Activated T-cell treated with anti-CD3 and anti-CD28 coated beads, Interleukin-2, amount 50 U/mL, for 4 hours (primary cell): ENCODE results near the gene HOXB7. TPM values are rescaled to one million over a fixed set of nuclear protein-coding genes. Genes with fewer than 3 reads are reported as not detected.
A peak's percentile ranks its signal among the peaks of the same experiment; 100 is the strongest.

Source experiments
- ATAC-seq, 2 donors: fragments of 200-7000 bp; cut with Tn5 transposase; one replicate each; pipeline ENCODE4 v1.10.0; 2021
- DNase-seq: peaks from one replicate; pipeline ENCODE4 v3.0.0-alpha.2; 2020
- H3K27me3 Mint-ChIP-seq: one replicate; pipeline ENCODE4 v1.8.0; 2021; ENCODE audit warnings: low read depth, mixed read lengths
- H3K36me3 Mint-ChIP-seq: one replicate; pipeline ENCODE4 v1.8.0; 2022; ENCODE audit warnings: mixed read lengths; ENCODE audit not compliant: insufficient read depth
- H3K4me1 Mint-ChIP-seq: one replicate; pipeline ENCODE4 v1.8.0; 2021; ENCODE audit warnings: low read depth, mixed read lengths
- H3K4me3 Mint-ChIP-seq: one replicate; pipeline ENCODE4 v1.8.0; 2021; ENCODE audit warnings: mild to moderate bottlenecking, moderate library complexity, mixed read lengths
- H3K9me3 Mint-ChIP-seq: one replicate; pipeline ENCODE4 v1.8.0; 2021; ENCODE audit warnings: mixed read lengths
- total RNA-seq, 3 donors: library from RNA; stranded (reverse); gene quantifications; one replicate each; pipeline ENCODE4 v1.2.1, GENCODE V29; 2021

HOXB7 gene
- total RNA-seq, 3 donors from 2014 or later, result 0.18 to 0.43 (median 0.38) TPM

- H3K4me1 Mint-ChIP-seq, result peaks cover 29% of the 10 kb centered on the region
- no peak overlapping the region for H3K4me3 Mint-ChIP-seq
- no peak for DNase-seq
- no peak for ATAC-seq
- H3K36me3 Mint-ChIP-seq, result no peaks in the 10 kb centered on the region
- H3K27me3 Mint-ChIP-seq, result peaks cover 85% of the 10 kb centered on the region
- H3K9me3 Mint-ChIP-seq, result no peaks in the 10 kb centered on the region
Observed at GRCh38 chr17:48621410-48622392, 10.9 kb upstream of the HOXB7 start.

GRCh38 chr17:48620461-48621139 lies 9.8 kb upstream of the HOXB7 start:
- DNase-seq, result no peak
- Mint-ChIP-seq H3K4me1 (peaks cover 26% of the 10 kb centered on the region), H3K9me3 (no peaks in the 10 kb centered on the region), H3K27me3 (peaks cover 90% of the 10 kb centered on the region), H3K4me3 (no peak overlapping the region), H3K36me3 (no peaks in the 10 kb centered on the region)
- no peak for ATAC-seq

- H3K36me3 Mint-ChIP-seq, result no peaks in the 10 kb centered on the region
- H3K4me3 Mint-ChIP-seq, result no peak overlapping the region
- peaks cover 93% of the 10 kb centered on the region for H3K27me3 Mint-ChIP-seq
- no peak for ATAC-seq
- DNase-seq, result no peak
- no peaks in the 10 kb centered on the region for H3K9me3 Mint-ChIP-seq
- H3K4me1 Mint-ChIP-seq, result peaks cover 31% of the 10 kb centered on the region
Observed at GRCh38 chr17:48619826-48620449, 9.1 kb upstream of the HOXB7 start.

GRCh38 chr17:48618256-48618896 lies 7.6 kb upstream of the HOXB7 start:
- H3K36me3 Mint-ChIP-seq, result no peaks in the 10 kb centered on the region
- ATAC-seq, result peak; percentile 69 to 78

GRCh38 chr17:48617471-48618255 lies 6.8 kb upstream of the HOXB7 start:
- no peak overlapping the region for H3K4me3 Mint-ChIP-seq

More at GRCh38 chr17:48618256-48618896, 7.6 kb upstream of the HOXB7 start:
- Mint-ChIP-seq H3K4me3 (peak overlapping the region; percentile 25), H3K27me3 (peaks cover 90% of the 10 kb centered on the region), H3K4me1 (peaks cover 40% of the 10 kb centered on the region), H3K9me3 (no peaks in the 10 kb centered on the region)
- DNase-seq, result peak; percentile 86

DNA sequence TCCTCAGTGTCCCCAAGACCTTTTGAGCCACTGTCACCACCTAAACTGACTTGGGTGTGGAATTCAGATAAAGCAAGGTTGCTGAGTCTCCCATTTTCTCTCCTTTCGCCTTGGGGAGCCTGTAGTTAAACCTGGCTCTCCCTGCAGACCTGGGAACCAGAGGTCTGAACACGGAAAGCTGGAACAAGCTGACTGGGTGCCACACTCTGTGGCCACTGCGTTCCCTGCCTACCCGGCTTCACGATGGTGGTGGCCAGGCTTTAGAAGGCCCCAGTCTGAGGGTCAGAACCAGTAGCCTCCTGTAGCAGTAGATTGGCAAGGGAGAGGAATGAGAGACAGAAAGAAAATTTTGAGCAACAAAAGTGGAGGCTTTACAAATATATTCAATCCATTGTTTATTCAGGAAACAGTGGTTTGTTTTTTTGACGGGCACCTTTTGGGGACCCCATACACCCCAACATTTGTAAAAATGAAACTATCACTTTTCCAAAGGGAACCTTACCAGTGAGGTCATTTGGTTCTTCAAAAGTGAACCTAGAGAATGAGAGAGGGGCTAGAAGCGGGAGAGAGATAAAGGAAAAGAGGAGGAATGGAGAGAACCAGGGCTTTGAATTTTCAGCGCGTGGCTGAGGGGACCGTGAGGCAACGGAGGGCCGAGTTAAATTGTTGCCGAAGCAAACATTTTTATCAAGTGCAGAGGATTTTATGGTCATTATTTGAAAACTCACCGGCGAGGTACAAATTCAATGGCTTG lies 6.1 kb upstream of the HOXB7 start:
- no peaks in the 10 kb centered on the region for H3K9me3 Mint-ChIP-seq
- no peak overlapping the region for H3K4me3 Mint-ChIP-seq
- DNase-seq, result no peak
- peaks cover 82% of the 10 kb centered on the region for H3K27me3 Mint-ChIP-seq
- ATAC-seq, result no peak
- H3K36me3 Mint-ChIP-seq, result no peaks in the 10 kb centered on the region
- H3K4me1 Mint-ChIP-seq, result peaks cover 48% of the 10 kb centered on the region

More at GRCh38 chr17:48617471-48618255, 6.8 kb upstream of the HOXB7 start:
- ATAC-seq (no peak), DNase-seq (no peak)
- H3K36me3 Mint-ChIP-seq, result no peaks in the 10 kb centered on the region
- H3K27me3 Mint-ChIP-seq, result peaks cover 86% of the 10 kb centered on the region
- peaks cover 44% of the 10 kb centered on the region for H3K4me1 Mint-ChIP-seq
- H3K9me3 Mint-ChIP-seq, result no peaks in the 10 kb centered on the region

- Mint-ChIP-seq H3K4me1 (peaks cover 54% of the 10 kb centered on the region), H3K36me3 (no peaks in the 10 kb centered on the region), H3K27me3 (peaks cover 82% of the 10 kb centered on the region), H3K9me3 (no peaks in the 10 kb centered on the region), H3K4me3 (no peak overlapping the region)
- no peak for ATAC-seq
- DNase-seq, result no peak
Observed at GRCh38 chr17:48615963-48616716, 5.3 kb upstream of the HOXB7 start.

GRCh38 chr17:48615047-48615962 lies 4.5 kb upstream of the HOXB7 start, which contains the start of gene HOXB8:
Gene HOXB8, minus strand, starts transcription at chr17:48615292. Its CDS starts 588 bp downstream, at chr17:48614704.
- H3K4me3 Mint-ChIP-seq, result peak within 1 kb of the TSS; percentile 60
- no peaks in the 10 kb centered on the region for H3K9me3 Mint-ChIP-seq
- peaks cover 79% of the 10 kb centered on the region for H3K27me3 Mint-ChIP-seq
- peaks cover 58% of the 10 kb centered on the region for H3K4me1 Mint-ChIP-seq
- no peak for DNase-seq
- ATAC-seq, result no peak
- no peaks in the 10 kb centered on the region for H3K36me3 Mint-ChIP-seq

GRCh38 chr17:48613862-48614694 lies 3.3 kb upstream of the HOXB7 start:
- H3K4me3 Mint-ChIP-seq, result peak overlapping the region; percentile 60
- H3K36me3 Mint-ChIP-seq, result no peaks in the 10 kb centered on the region
- no peak for DNase-seq
- peak; percentile 16 to 27 for ATAC-seq
- H3K27me3 Mint-ChIP-seq, result peaks cover 76% of the 10 kb centered on the region
- no peaks in the 10 kb centered on the region for H3K9me3 Mint-ChIP-seq
- peaks cover 54% of the 10 kb centered on the region for H3K4me1 Mint-ChIP-seq

DNA sequence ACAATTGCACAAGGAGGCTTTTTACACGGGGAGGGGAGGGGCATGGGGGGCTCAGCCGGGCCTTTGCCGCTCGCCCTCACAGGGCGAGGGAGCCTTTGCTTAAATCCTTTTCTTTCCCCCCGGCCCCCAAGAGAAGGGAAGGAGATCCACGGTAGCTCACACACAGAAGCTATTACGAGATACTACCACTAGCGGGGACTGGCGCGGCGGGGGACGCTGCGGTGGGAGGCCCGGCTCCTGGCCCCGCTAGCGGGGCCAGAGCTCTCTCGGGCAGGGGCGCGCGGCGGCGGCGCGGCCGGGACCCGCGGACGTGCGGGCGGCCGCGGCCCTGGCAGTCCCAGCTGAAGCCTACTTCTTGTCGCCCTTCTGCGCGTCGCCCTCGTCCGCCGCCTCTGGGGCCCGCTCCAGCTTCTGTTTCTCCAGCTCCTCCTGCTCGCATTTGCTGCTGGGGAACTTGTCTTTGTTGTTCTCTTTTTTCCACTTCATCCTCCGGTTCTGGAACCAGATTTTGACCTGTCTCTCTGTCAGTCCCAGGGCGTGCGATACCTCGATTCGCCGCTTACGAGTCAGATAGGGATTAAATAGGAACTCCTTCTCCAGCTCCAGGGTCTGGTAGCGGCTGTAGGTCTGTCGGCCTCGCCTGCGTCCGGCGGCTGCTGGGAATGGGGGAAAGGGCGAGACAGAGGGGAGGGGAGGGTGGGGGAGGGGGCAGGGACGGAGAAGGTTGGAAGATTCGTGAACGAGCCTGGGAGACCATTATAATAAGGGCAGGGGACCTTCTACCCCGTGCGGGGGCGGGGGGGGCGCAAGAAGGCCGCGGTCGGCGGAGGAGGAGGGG lies 2.3 kb upstream of the HOXB7 start:
- H3K9me3 Mint-ChIP-seq, result no peaks in the 10 kb centered on the region
- ATAC-seq, result peak; percentile 63 to 76
- peaks cover 74% of the 10 kb centered on the region for H3K27me3 Mint-ChIP-seq
- peak overlapping the region; percentile 80 for H3K4me3 Mint-ChIP-seq
- no peaks in the 10 kb centered on the region for H3K36me3 Mint-ChIP-seq
- no peak for DNase-seq
- H3K4me1 Mint-ChIP-seq, result peaks cover 45% of the 10 kb centered on the region
